ENCODE results near the gene GPHA2.

DNA sequence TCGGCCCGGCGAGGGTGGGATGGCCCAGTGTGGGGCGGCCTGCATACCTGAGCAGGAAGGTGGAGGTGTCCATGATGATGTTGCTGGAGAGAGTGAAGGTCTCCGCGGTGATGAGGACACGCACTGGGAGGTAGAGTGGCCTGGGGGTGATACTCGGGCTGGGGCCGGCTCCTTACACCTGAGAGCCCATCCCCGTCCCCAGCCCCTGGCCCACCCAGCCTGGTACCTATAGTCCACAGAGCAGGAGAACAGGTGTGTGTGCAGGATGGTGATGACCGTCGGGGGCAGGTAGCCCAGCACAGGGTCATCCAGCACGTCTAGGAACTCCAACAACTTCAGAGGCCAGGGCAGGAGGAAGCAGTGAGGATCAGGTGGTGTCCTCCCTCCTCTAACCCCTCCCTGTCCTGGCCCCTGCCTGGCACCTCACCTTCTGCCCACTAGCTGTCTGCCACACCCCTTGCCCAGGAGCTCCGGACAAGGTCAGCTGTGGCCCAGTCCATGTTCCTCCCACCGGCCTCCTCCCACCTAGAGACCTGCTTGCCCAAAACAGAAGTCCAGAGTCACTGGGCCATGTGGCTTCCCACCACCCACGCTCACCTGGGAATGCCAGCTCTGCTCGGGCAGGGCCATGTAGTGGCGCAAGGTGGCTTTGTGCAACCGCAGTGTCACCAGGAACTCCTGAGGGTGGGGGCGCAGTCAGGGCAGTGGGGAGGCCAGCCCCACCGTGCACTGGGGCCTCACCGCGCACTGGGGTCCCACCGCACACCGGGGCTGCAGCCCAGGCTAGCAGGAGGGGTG lies 30.0 kb downstream of the GPHA2 start:
- TF ChIP-seq, protein P1, sequence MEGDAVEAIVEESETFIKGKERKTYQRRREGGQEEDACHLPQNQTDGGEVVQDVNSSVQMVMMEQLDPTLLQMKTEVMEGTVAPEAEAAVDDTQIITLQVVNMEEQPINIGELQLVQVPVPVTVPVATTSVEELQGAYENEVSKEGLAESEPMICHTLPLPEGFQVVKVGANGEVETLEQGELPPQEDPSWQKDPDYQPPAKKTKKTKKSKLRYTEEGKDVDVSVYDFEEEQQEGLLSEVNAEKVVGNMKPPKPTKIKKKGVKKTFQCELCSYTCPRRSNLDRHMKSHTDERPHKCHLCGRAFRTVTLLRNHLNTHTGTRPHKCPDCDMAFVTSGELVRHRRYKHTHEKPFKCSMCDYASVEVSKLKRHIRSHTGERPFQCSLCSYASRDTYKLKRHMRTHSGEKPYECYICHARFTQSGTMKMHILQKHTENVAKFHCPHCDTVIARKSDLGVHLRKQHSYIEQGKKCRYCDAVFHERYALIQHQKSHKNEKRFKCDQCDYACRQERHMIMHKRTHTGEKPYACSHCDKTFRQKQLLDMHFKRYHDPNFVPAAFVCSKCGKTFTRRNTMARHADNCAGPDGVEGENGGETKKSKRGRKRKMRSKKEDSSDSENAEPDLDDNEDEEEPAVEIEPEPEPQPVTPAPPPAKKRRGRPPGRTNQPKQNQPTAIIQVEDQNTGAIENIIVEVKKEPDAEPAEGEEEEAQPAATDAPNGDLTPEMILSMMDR (IDR thresholded peaks at IDR 0.05): no peak
- no peak for TF ChIP-seq POLR2A (IDR thresholded peaks at IDR 0.05)
